COR-L47 (cell line): Measurements from ENCODE around the gene OR6C70.
"Not testable (repeated sequence)": the region's sequence is repeated elsewhere in the genome, so short reads cannot be mapped to it uniquely, and the experiment has no call there.

Source experiments
- DNase-seq: peaks from one replicate; lab custom pipeline; 2025; lab: John Stamatoyannopoulos, UW

The OR6C70 gene

GRCh38 chr12:55470088-55470829 lies at the start of gene OR6C70:
OR6C70 (minus strand) TSS chr12:55470138; CDS start chr12:55470138, 0 bp downstream.
- no peak for DNase-seq

GRCh38 chr12:55516391-55516790 lies 46.5 kb upstream of the OR6C70 start:
- no peak for DNase-seq

GRCh38 chr12:55515696-55516095 lies 45.8 kb upstream of the OR6C70 start:
- DNase-seq: no peak

- DNase-seq: no peak
Measured at GRCh38 chr12:55501601-55502000, 31.7 kb upstream of the OR6C70 start.

GRCh38 chr12:55499810-55500252 lies 29.9 kb upstream of the OR6C70 start:
- no peak for DNase-seq

GRCh38 chr12:55499231-55499630 lies 29.3 kb upstream of the OR6C70 start:
- DNase-seq: no peak

GRCh38 chr12:55495490-55495889 lies 25.6 kb upstream of the OR6C70 start:
- DNase-seq: no peak

GRCh38 chr12:55492078-55492477 lies 22.1 kb upstream of the OR6C70 start, which contains the start of gene OR6C68:
OR6C68 (plus strand) TSS chr12:55492378; CDS start chr12:55492378, 0 bp downstream.
- DNase-seq: no peak

- not testable (repeated sequence) for DNase-seq
Measured at GRCh38 chr12:55484284-55484683, 14.3 kb upstream of the OR6C70 start.

GRCh38 chr12:55479136-55479535 lies 9.2 kb upstream of the OR6C70 start:
- DNase-seq: not testable (repeated sequence)

- DNase-seq: no peak
Measured at GRCh38 chr12:55472264-55472663, 2.3 kb upstream of the OR6C70 start.

- DNase-seq: no peak
Measured at GRCh38 chr12:55469291-55469690, 647 bp downstream of the OR6C70 start.

- DNase-seq: no peak
Measured at GRCh38 chr12:55467836-55468235, 2.1 kb downstream of the OR6C70 start.

- DNase-seq: not testable (repeated sequence)
Measured at GRCh38 chr12:55464926-55465325, 5.0 kb downstream of the OR6C70 start.

GRCh38 chr12:55448825-55449224 lies 21.1 kb downstream of the OR6C70 start:
- no peak for DNase-seq

GRCh38 chr12:55446326-55446725 lies 23.6 kb downstream of the OR6C70 start:
- no peak for DNase-seq

GRCh38 chr12:55445357-55445756 lies 24.6 kb downstream of the OR6C70 start:
- no peak for DNase-seq

- DNase-seq: no peak
Measured at GRCh38 chr12:55443776-55444175, 26.2 kb downstream of the OR6C70 start, which contains the start of gene OR6C2. OR6C2 (plus strand) TSS chr12:55444076; CDS start chr12:55452214, 8,138 bp downstream.

- DNase-seq: not testable (repeated sequence)
Measured at GRCh38 chr12:55441233-55441632, 28.7 kb downstream of the OR6C70 start.

GRCh38 chr12:55428331-55429243 lies 41.4 kb downstream of the OR6C70 start:
- DNase-seq: no peak

- no peak for DNase-seq
Measured at GRCh38 chr12:55425954-55426353, 44.0 kb downstream of the OR6C70 start, which contains the start of gene OR6C76. OR6C76 (plus strand) TSS chr12:55426254; CDS start chr12:55426254, 0 bp downstream.

GRCh38 chr12:55420307-55420962 lies 49.5 kb downstream of the OR6C70 start:
- no peak for DNase-seq
